Stimulated activated CD4-positive, alpha-beta T cell treated with anti-CD3 and anti-CD28 coated beads, Interleukin-12 subunit alpha, Interleukin-12 subunit beta, amount 100 ng/mL, for 24 hours (primary cell): ENCODE measurements around the gene SAG.
"Not testable (repeated sequence)": the region's sequence is repeated elsewhere in the genome, so short reads cannot be mapped to it uniquely, and the experiment has no call there.

Experiments
- DNase-seq, 2 experiments: peaks; one replicate each; pipeline ENCODE4 v3.0.0-alpha.2; 2020; ENCODE audit warnings: low read depth in 2 of 2

SAG gene

GRCh38 chr2:233354971-233355574 is 47.5 kb downstream of the SAG start:
- no peak for DNase-seq

- DNase-seq = no peak
Measured at GRCh38 chr2:233355916-233356315, 48.3 kb downstream of the SAG start.

GRCh38 chr2:233356546-233357308 is 49.1 kb downstream of the SAG start:
- DNase-seq = no peak

GRCh38 chr2:233358335-233358734 is 50.7 kb downstream of the SAG start:
- no peak for DNase-seq

- no peak for DNase-seq
Measured at GRCh38 chr2:233358947-233359346, 51.3 kb downstream of the SAG start.

- no peak for DNase-seq
Measured at GRCh38 chr2:233359823-233360222, 52.2 kb downstream of the SAG start.

- DNase-seq = no peak
Measured at GRCh38 chr2:233360771-233361176, 53.2 kb downstream of the SAG start.

- no peak for DNase-seq
Measured at GRCh38 chr2:233361297-233361696, 53.7 kb downstream of the SAG start.

- no peak for DNase-seq
Measured at GRCh38 chr2:233362742-233363141, 55.1 kb downstream of the SAG start.

- no peak for DNase-seq
Measured at GRCh38 chr2:233363744-233364235, 56.2 kb downstream of the SAG start.

GRCh38 chr2:233365861-233366520 is 58.4 kb downstream of the SAG start:
- DNase-seq = no peak

- DNase-seq = no peak
Measured at GRCh38 chr2:233367586-233367985, 60.0 kb downstream of the SAG start.

GRCh38 chr2:233368756-233369155 is 61.1 kb downstream of the SAG start:
- DNase-seq = no peak

- no peak for DNase-seq
Measured at GRCh38 chr2:233369462-233369861, 61.8 kb downstream of the SAG start.

- DNase-seq = no peak
Measured at GRCh38 chr2:233369897-233370685, 62.5 kb downstream of the SAG start.

GRCh38 chr2:233371641-233372040 is 64.0 kb downstream of the SAG start:
- no peak for DNase-seq

GRCh38 chr2:233372855-233373254 is 65.2 kb downstream of the SAG start:
- no peak for DNase-seq

GRCh38 chr2:233373316-233373715 is 65.7 kb downstream of the SAG start:
- no peak for DNase-seq

GRCh38 chr2:233374776-233375175 is 67.2 kb downstream of the SAG start:
- not testable (repeated sequence) for DNase-seq

GRCh38 chr2:233375490-233376314 is 68.1 kb downstream of the SAG start:
- no peak for DNase-seq

GRCh38 chr2:233379034-233379433 is 71.4 kb downstream of the SAG start:
- no peak for DNase-seq
